Transverse colon (tissue), 4 donors: ENCODE measurements around the gene CHID1. TPM values are rescaled to one million over a fixed set of nuclear protein-coding genes. Genes with fewer than 3 reads are reported as not detected.

Source experiments
- DNase-seq: peaks from one replicate; pipeline ENCODE4 v3.0.0-alpha.2; 2019
- H3K27ac ChIP-seq, 4 donors: fragments of 200-600 bp; sonication (generic); 2 replicates each; pipeline ENCODE4 v1.5.1; 2016 to 2018; ENCODE audit warnings: inconsistent platforms in 4 of 4
- H3K27me3 ChIP-seq: fragments of 200-600 bp; sonication (generic); 2 replicates; pipeline ENCODE4 v1.5.1; 2017; ENCODE audit warnings: inconsistent platforms
- H3K36me3 ChIP-seq, 4 donors: fragments of 200-600 bp; sonication (generic); 2 replicates each; pipeline ENCODE4 v1.5.1; 2017 to 2019; ENCODE audit warnings: inconsistent platforms in 4 of 4
- H3K4me1 ChIP-seq, 4 donors: fragments of 200-600 bp; sonication (generic); 2 replicates each; pipeline ENCODE4 v1.5.1; 2017 to 2020; ENCODE audit warnings: inconsistent platforms in 4 of 4
- H3K4me3 ChIP-seq, 4 donors: fragments of 200-600 bp; sonication (generic); 1 replicate in 1 of 4; 2 replicates in 3 of 4; pipeline versions ENCODE4 v1.5.1 to v1.6.1; 2017 to 2019; ENCODE audit warnings: inconsistent platforms in 4 of 4
- H3K9me3 ChIP-seq, 2 donors: fragments of 200-600 bp; sonication (generic); 2 replicates each; pipeline ENCODE4 v1.5.1; 2017 to 2019; ENCODE audit warnings: inconsistent platforms in 2 of 2
- EP300 ChIP-seq: sonication (generic); formaldehyde crosslinking; IDR thresholded peaks from one replicate; pipeline ENCODE4 v1.6.1; 2017; ENCODE audit warnings: antibody characterized with exemption, low read depth
- POLR2A ChIP-seq: fragments of 450-650 bp; IDR thresholded peaks from one replicate; pipeline ENCODE4 v1.6.1; 2016; ENCODE audit warnings: antibody characterized with exemption, mild to moderate bottlenecking, moderate library complexity
- POLR2AphosphoS5 ChIP-seq, 3 donors: sonication (generic); formaldehyde crosslinking; IDR thresholded peaks; one replicate each; pipeline ENCODE4 v1.6.1; 2016; ENCODE audit warnings: antibody characterized with exemption in 3 of 3
- WGBS, 2 donors: methylation state at CpG; one replicate each; pipeline ENCODE4 v1.1.5; 2018; ENCODE audit warnings: low coverage in 1 of 2; 5-methylcytosine and 5-hydroxymethylcytosine counted together
- in situ Hi-C, 4 donors: fragments of 200-750 bp; cut with MboI; loops; one replicate each; pipeline versions ENCODE4 v1.15.0 to v1.15.1; 2017; ENCODE audit warnings: low sequenced_read_pairs in 3 of 4, low pct_ligation_motif_present in 1 of 4, low pct_unique_long_range_greater_than_20kb in 1 of 4
- intact Hi-C: fragments of 100-400 bp; cut with DNase I; formaldehyde crosslinking; loops from one replicate; pipeline ENCODE4 v1.15.1; 2023; ENCODE audit warnings: low total_unique reads
- total RNA-seq, 4 donors: library from RNA; depleted of rRNA; stranded (reverse); fragments of >200 nt; gene quantifications; one replicate each; pipeline ENCODE4 v1.1.0, GENCODE V29; 2016
- TF ChIP-seq, protein P1 (sequence below), 5 experiments: fragments of 200-600 bp in 3 of 5; fragments of 450-650 bp in 2 of 5; sonication (generic) in 3 of 5; IDR thresholded peaks; 1 replicate in 2 of 5; 2 replicates in 3 of 5; pipeline ENCODE4 v1.5.1; 2016 to 2017; ENCODE audit warnings: antibody characterized with exemption in 5 of 5, inconsistent platforms in 3 of 5, mild to moderate bottlenecking in 2 of 5, moderate library complexity in 1 of 5

Gene CHID1
- total RNA-seq, 4 donors from 2014 or later: 15.3 to 58.2 (median 41.4) TPM

- Histone ChIP-seq H3K27ac (peak overlapping the region; percentile 88 to 95 (median 92)), H3K9me3 (no peaks in the 10 kb centered on the region), H3K4me1 (peaks cover 32 to 83% (median 64%) of the 10 kb centered on the region in 4 donors), H3K36me3 (peaks cover 0 to 13% (median 4%) of the 10 kb centered on the region in 4 donors), H3K27me3 (peaks cover 25% of the 10 kb centered on the region), H3K4me3 (peak overlapping the region in 3 of 4 donors; percentile 54 to 86 (median 65))
- intact Hi-C loops (no loop called here), in situ Hi-C loops (no loop called here)
- DNase-seq: peak; percentile 86
- TF ChIP-seq POLR2AphosphoS5 (IDR thresholded peaks at IDR 0.05) (peak; percentile 53 to 68 (median 65)), POLR2A (peak; percentile 54), EP300 (no peak)
- TF ChIP-seq, protein P1, sequence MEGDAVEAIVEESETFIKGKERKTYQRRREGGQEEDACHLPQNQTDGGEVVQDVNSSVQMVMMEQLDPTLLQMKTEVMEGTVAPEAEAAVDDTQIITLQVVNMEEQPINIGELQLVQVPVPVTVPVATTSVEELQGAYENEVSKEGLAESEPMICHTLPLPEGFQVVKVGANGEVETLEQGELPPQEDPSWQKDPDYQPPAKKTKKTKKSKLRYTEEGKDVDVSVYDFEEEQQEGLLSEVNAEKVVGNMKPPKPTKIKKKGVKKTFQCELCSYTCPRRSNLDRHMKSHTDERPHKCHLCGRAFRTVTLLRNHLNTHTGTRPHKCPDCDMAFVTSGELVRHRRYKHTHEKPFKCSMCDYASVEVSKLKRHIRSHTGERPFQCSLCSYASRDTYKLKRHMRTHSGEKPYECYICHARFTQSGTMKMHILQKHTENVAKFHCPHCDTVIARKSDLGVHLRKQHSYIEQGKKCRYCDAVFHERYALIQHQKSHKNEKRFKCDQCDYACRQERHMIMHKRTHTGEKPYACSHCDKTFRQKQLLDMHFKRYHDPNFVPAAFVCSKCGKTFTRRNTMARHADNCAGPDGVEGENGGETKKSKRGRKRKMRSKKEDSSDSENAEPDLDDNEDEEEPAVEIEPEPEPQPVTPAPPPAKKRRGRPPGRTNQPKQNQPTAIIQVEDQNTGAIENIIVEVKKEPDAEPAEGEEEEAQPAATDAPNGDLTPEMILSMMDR (IDR thresholded peaks at IDR 0.05): peak in 1 of 5 experiments; percentile 25
- WGBS, 2 donors: 28 to 50% methylated on average over 2 to 28 of the region's 31 CpGs
Measured at GRCh38 chr11:834371-835316, 76.0 kb downstream of the CHID1 start.

GRCh38 chr11:833849-834311 lies 76.7 kb downstream of the CHID1 start:
- H3K36me3 ChIP-seq: peaks cover 0 to 7% (median 3%) of the 10 kb centered on the region in 4 donors
- TF ChIP-seq POLR2A: no peak
- TF ChIP-seq EP300: no peak
- TF ChIP-seq, protein P1 (IDR thresholded peaks at IDR 0.05): no peak
- TF ChIP-seq POLR2AphosphoS5 (IDR thresholded peaks at IDR 0.05): no peak
- in situ Hi-C loops: no loop called here
- peak overlapping the region; percentile 88 to 95 (median 92) for H3K27ac ChIP-seq
- peak; percentile 56 for DNase-seq
- intact Hi-C loops: no loop called here
- peaks cover 32% of the 10 kb centered on the region for H3K27me3 ChIP-seq
- H3K4me3 ChIP-seq: peak overlapping the region; percentile 54 to 86 (median 62)
- no peaks in the 10 kb centered on the region for H3K9me3 ChIP-seq
- 29 to 38% methylated on average over 2 to 9 of the region's 9 CpGs for WGBS, 2 donors
- H3K4me1 ChIP-seq: peaks cover 40 to 83% (median 68%) of the 10 kb centered on the region in 4 donors

DNA sequence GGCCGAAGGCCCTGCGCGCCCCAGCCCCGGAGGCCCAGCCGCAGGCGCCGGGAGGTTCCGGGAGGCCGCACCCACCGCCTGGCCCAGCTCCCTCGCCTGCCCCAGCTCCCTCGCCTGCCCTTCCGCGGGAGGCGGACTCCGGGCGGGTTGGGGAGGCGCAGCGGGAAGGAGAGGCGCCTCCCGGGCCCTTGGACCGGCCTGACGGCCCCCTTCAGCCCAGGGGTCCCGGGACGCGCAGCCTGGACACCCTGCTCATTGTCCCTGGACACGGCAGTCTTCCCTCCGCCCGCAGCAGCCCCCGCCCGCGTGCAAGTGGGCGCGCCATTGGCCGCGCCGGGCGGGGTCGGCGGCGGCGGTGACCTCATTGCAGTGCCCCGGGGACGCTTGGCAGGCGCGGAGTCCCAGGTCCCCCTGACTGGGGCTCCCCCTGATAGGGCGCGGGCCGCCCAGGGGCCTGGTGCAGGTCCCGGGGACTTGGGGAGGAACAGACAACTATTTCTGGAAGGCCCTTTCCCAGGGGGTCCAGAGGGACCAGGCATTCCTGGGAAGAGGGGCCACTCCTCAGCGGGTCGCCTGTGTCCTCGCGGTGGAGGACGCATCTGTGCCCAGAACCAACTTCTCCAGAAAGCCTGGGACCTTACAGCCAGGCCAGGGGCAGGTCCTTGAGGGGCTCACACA lies 77.4 kb downstream of the CHID1 start:
- Histone ChIP-seq H3K9me3 (no peaks in the 10 kb centered on the region), H3K36me3 (peaks cover 0 to 7% (median 3%) of the 10 kb centered on the region in 4 donors), H3K4me1 (peaks cover 40 to 83% (median 68%) of the 10 kb centered on the region in 4 donors), H3K27me3 (peaks cover 38% of the 10 kb centered on the region), H3K4me3 (peak overlapping the region; percentile 54 to 86 (median 62)), H3K27ac (peak overlapping the region; percentile 88 to 95 (median 92))
- intact Hi-C loops: no loop called here
- WGBS, 2 donors: 1% methylated on average over 28 of the region's 55 CpGs; no CpG with 5 or more reads in 1 of the 2 donors
- peak; percentile 73 for DNase-seq
- in situ Hi-C loops: no loop called here
- TF ChIP-seq POLR2A (peak; percentile 79), POLR2AphosphoS5 (IDR thresholded peaks at IDR 0.05) (peak; percentile 15 to 75 (median 60))
- TF ChIP-seq, protein P1 (IDR thresholded peaks at IDR 0.05): no peak
